ENCODE data around the gene POLA2.
A peak's percentile ranks its signal among the peaks of the same experiment; 100 is the strongest.

The POLA2 gene

DNA sequence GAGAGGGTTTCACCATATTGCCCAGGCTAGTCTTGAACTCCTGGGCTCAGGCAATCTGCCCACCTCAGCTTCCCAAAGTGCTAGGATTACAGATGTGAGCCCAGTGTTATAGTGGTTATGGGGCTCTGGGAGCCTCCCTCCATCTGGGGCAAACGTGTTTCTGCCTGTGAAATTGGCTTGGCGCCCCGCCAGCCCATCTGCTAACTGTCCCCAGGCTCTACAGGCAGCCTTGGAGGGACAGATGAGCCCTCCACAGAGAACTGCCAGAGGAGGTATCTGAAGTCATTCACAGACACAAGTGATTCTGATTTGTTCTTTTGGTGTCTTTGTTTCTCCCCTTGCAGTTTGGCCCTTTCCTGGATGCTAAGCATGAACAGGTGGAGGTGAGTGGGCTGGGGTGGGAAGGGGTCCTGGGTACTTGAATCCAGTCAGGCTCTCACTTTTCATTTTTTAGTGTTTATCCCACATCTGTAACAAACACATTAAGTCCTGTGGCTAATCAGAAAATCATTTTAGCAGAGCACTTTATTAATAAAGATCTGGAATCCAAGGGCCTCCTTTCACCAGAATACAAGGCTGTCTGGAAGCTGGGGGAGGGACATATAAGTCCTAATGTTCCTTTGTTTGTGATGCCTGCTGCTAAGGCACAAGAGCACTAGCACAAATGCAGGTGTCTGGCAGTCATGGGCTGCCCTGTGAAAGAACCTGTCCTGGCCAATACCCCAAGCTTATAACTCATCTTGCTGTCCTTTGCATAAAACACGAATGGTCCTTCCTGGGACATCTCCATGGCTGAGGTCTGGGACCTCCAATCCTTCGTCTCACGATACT, 27.2 kb downstream of the POLA2 start:
- DNase-seq, result no peak

DNA sequence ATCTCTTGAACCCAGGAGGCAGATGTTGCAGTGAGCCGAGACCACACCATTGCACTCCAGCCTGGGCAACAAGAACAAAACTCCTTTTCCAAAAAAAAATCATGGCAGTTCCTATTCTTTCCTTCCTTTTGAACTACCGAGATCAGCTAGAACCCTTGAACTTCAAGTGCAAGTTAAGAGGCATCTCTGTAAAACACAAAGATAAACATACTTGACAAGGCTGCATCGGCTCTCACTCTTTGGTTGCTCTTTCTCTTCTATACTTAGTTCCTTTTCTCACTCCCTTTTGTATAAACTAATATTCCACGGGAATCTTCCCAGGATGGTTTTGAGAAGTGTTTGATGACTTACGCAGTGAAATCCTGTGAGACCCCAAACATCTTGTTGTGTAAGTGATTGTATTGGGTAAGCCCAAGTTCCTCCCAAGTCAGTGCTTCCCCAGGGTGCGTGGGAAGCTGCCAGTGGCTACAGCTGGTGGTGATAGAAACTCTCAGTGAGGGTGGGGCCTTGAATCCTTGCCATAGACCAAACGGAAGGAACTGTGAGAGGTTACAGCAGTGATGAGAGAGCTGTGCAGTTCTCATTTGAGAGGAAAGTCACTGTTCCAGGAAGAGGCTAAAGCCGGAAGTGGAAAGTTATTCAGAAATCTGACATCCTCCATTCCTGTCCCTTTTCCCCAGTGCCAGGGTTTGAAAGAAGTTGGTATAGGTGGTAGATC, 28.8 kb downstream of the POLA2 start:
- DNase-seq, result peak; percentile 24

DNA sequence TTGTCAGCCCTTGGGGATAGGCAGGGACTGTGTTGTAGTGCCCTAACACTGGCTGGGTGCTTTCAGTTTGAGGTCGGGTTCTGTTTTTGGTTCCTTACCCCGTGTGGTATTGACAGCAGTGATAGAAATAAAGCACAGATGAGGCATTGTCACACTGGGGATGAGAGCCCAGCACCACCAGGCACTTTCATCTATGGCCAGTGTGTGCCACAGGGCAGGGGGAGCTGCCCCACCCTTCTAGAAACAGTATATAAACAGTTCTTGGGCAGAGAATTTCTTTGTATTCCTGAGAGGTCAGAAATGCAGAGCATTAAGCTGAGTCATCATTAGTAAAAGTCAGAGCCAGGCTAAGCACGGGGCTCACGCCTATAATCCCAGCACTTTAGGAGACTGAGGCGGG, 29.9 kb downstream of the POLA2 start:
- DNase-seq, result no peak

DNA sequence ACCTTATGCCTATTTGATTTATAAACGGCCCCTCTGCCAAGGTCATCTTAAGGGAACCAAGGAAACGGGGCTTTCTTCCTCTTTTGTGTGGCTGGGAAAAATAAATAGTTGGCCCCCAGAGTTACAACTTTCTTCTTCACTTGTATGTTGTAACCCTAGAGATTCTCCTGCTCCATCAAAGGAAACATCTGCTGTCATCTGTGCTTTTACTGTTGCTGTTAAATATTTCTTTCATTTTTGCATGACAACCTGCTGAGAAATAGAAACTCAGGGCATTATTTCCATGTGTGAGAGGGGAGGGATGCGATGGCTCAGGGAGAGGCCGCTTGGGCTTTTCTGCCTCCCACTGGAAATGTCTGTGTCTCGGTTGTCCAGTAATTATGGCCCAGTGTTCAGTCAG, 31.1 kb downstream of the POLA2 start:
- no peak for DNase-seq

DNA sequence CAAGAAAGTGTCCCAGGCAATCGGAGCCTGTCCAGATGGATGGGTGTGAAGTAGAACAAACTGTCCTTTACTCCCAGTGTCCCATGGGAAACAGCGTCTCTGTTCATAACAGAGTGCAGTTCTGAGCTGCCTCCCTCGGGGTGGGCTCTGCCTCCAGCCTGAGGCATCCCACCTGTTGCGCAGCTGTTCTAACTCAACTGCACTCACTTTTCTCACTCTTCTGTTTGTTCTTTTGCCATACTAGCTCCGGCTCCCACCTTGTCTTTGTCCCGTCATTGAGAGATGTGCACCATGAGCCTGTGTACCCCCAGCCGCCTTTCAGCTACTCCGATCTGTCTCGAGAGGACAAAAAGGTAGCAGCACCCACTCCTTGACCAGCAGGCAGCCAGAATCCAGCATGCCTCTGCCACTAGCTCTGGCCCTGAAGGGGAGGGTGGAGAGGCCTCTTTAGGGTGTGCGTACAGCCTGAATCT, 32.2 kb downstream of the POLA2 start:
- no peak for DNase-seq

DNA sequence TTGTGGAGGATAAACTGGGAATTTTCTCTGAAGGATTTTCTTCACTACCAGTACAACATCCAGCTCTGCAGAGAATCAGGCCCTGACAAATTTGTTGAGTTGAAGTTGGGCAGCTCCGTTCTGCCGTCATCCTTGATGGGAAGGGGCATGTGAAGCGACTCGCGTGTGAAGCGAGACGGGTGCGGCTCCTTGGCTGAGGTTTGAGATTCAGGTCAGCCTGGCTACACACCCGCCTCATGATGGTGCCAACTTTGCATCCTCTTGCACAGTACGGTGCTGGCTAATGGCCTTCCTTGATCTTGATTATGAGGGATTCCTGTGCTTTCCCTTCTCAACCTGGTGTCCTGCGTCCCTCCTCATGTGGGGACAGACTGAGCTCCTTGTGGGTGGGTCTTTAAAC, 33.2 kb downstream of the POLA2 start:
- DNase-seq, result no peak

DNA sequence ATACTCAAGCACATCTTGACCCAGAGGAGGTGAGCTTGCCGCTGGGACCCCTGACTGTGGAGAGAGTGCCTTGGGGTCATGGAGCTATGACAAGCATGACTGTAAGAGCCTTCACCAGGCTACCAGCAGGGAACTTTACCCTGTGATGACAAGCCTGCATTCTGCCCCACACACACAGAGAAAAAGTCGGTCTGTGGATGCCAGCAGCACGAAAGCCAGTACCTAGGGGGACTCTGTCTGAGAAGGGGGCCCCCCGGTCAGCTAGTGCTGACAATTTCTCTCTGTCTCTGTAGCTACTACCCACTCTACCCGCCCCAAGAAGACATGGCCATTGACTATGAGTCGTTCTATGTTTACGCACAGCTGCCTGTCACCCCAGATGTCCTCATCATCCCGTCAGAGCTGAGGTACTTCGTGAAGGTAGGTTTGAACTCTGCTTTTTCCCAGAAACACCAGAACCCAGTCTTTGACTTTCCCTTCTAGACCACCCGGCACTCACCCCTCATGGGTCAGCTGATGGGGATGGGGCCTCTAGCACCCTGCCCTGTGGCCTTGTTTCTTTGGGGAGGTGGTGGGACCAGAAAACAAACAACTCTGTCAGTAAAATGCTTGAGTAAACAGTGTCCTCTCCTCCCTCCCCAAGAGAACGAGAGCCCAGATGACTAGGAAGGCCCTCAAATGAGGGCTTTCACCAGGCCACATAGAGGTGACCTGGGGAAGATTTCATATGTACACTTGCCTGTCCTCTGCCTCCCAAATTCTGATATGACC, 34.0 kb downstream of the POLA2 start:
- DNase-seq, result no peak

DNA sequence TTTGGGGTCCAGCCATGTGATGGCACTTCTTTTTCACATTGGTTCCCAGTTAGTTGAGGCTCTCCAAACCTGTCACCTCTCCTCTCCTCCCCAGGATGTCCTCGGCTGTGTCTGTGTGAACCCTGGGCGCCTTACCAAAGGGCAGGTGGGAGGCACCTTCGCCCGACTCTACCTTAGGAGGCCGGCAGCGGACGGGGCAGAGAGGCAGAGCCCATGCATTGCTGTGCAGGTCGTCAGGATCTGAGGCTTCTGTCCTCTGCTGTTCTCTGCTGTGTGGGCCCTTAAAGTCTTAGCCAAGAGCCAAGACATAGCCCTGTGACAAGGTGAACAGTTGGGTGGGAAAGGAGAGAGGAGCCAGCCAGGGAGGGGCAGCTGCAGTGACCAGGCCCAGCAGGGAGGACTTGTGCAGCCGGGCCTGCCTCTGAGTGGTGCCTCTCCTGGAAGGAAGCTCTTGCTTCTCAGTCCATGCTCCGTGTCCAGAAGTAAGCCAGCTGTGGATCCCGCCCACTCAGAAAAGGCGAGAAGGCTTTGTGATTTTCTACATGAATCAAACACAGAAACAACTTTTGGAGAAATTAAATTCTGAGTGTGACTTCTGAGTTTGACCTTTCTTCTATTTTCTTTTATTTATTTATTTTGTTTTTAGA, 35.4 kb downstream of the POLA2 start:
- DNase-seq, result no peak

DNA sequence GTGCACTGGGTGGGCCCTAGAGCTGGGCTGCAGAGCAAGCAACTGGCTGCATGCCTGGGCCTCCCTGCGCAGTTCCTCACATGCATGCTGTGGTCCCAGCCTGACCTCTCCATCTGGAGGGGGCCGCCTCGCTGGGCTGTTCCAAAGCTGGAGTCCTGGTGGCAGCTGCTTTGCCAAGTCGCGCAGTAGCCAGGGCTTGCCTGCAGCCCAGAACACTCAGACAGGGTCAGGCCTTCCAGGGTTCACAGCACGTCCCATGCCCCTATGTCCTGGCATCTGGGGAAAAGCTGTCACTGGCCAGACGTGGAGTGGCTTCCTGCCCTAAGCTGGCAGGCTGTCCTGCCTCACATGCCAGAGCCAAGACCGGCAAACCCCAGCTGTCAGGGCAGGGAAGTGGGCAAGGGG, 36.4 kb downstream of the POLA2 start:
- no peak for DNase-seq

DNA sequence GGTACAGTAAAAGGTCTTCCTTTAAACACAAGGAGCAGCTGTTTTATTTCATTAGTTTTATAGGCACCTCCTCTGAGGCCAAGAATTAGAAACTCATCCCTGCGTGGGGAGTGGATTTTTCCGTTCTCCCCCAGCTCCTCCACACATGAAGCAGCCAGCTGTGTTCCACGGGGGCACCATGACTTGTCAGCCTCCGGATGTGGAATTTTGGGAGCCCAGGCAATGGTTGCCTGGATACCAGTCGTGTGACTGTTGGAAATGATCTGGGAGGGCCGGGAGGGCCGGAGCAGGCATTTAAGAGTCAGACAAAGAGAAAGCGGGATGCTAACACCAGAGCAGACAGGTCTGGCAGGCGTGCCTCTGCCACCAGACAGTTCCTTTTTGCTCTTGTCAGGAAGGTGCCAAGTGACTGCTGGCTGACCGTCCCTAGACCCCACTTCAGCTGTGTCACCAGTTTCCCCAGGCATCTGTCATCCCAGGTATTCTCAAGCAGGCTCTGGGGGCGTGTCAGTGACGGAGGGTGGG, 37.0 kb downstream of the POLA2 start:
- DNase-seq, result no peak

DNA sequence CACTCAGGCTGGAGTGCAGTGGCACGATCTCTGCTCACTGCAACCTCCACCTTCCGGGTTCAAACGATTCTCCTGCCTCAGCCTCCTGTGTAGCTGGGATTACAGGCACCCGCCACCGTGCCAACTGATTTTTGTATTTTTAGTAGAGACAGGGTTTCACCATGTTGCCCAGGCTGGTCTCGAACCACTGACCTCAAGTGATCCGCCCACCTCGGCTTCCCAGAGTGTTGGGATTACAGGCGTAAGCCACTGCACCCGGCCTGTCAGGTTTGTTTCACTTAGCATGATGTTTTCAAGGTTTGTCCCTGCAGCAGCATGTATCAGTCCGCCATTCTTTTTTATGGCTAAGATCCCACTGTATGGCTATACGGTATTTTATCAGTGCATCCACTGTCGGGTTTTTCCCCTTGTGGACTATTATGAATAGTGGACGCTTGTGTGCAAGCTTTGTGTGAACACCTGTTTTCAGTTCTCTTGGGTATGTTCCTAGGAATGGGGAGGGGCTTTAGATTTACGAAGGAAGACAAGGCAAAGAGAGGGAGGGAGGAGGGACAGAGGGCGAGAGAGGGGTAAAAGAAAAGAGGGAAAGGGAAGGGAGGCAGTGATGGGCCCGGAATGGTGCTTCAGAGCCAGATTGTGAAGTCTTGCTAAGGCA, 39.0 kb downstream of the POLA2 start:
- DNase-seq, result no peak

DNA sequence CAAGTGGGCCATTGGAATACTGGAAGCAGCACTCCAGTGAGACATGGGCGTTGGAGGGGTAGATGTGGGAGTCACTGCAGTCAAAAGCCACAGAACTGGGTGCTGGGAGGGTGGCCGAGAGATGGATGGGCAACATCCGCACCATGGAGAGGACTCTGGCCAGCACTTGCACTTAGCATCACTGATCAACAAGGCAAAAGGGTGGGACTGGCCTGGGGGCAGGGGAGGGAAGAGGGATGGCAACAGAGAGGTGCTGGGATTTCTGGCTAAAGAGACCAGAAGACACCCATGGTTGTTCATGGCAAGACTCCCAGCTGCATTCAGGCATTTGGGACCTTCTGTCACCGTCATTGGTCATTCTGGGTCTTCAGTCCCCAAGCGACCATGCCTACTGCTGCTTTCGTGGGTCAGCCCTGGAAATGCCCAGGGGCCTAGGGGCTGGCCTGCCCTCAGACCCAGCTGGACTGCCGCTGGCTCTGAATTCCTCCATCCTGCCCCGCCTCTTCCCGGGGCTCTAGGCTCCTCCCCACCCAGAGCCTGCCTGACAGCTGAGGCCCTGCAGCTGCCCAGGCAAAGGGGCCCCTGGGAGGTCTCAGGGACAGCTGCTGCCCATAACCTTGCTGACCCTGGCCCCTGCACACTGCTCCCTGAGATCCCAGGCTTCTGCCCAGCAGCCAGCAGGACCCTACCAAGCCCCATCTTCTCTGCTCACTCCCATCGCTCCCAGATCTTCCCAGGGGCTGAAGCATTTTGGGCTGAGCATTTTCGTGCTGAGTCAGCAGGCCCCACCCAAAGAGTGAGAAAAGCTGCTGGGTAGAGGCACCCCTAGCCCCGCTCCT, 39.9 kb downstream of the POLA2 start:
- DNase-seq, result no peak

DNA sequence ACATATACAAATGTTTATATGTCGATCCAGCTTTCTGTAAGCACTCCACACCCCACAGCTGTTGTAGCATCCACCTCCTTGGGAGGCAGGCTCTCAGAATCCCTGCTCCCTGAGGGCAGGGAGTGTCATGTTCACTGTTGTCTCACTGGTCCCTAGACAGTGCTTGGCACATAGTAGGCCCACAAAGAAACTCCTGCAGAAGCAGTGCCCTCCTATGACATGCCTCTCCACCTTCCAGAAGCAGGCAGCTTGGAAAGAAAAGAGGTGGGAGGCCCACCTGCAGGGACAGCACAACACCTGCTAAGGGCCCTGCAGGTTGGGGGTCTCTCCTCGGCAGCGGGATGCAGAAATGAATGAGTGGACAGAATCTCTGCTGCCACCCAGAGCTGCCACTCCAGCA, 41.8 kb downstream of the POLA2 start:
- DNase-seq, result no peak

DNA sequence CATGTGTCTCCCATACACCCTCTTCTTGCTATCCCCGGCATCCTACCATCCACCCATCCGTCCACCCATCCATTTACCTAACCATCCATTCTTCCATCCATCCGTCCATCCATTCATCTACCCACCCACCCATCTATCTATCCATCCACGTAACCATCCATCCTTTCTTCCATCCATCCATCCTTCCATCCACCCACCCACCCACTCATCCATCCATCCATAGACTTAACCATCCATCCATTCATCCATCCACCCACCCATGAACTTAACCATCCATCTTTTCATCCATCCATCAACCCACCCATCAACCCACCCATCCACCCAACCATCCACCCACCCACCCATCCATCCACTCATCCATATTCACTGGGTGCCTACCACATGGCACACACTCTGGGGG, 42.3 kb downstream of the POLA2 start:
- DNase-seq, result no peak

DNA sequence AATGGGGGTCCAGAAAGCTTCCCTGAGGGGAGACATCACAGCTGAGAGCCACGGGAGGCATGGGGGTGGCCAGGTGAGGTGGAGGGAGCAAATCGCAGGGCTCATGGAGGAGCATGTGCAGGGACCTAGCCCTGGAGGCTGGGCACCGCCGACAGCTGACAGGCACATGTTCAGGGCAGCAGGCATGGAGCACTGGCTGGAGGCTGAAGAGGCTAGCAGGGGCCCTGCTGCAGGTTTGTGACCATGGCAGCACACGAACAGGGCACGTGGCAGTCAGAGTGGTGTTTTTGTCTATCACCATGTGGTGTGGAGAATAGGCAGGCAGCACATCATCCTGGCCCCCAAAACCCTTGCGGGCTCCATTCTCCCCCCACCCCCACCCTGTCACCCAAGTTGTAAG, 42.9 kb downstream of the POLA2 start:
- DNase-seq, result no peak

DNA sequence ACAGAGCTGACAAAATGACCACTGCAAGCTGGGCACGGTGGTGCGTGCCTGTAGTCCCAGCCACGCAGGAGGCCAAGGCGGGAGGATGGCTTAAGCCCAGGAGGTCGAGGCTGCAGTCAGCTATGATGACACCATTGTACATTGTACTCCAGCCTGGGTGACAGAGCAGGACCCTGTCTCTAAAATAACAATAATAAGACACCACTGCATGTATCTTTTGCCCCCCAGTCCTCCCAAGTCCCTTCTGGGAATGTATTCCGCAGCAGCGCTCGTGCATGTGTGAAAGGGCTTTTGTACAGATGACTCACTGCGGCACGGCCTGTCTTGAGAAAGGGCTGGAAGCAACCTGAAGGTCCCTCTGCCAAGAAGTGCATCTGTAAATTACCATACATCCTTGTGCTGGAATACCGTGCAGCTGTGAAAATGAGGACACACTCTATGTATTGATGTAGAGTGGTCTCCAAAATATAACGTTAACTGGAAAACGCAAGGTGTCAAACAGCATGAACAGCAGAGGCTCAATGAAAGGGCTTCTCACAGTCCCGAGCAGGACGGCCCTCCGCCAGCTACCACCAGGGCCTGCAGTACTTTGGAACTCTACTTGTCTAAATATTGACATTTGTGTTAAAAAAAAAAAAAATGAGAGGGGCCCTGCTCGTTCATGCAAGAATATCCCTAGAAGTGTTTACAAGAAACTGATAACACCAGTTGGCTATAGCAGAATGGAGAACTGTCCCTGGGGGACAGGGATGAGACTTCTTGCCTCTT, 43.9 kb downstream of the POLA2 start:
- no peak for DNase-seq

DNA sequence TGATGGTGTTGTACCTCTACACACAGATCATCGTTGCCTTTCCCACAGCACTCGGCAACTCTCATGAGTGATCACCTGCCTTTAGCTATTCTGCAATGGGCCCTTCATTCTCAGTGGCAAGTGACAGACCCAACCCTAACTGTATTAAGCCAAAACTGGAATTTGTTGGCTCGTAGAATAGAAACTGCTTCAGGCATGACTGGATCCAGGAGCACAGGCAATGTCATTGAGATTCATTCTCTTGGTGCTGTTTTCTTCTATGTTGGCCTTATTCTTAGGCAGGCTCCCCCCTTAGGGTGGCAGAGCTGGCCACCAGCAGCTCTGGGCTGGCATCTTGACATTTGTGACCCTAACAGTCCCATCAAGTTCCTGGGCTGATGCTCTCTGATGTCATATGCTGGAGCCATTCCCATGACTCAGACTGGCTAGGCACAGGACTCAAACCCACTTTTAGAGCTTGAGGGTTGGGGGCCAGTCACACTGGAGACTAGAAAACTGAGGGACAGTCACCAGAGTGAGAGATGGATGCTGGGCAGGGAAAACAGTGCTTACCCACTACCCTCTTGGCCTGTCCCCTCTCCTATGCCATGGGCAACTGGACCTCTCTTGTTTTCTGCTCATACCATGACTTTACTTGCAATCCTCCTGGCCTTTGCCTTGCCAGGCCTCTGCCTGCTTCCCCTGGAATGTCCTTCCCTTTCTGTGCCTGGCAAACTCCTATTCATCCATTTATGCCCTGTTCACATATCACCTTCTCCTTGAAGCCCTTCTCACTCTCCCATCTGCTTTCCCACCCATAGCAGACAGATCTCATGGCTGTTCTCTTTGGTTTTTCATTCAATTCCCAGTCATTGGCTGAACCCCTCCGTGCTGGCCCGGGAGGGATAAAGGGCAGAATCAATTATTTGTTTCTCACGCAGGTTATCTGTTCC, 45.8 kb downstream of the POLA2 start:
- DNase-seq, result no peak

DNA sequence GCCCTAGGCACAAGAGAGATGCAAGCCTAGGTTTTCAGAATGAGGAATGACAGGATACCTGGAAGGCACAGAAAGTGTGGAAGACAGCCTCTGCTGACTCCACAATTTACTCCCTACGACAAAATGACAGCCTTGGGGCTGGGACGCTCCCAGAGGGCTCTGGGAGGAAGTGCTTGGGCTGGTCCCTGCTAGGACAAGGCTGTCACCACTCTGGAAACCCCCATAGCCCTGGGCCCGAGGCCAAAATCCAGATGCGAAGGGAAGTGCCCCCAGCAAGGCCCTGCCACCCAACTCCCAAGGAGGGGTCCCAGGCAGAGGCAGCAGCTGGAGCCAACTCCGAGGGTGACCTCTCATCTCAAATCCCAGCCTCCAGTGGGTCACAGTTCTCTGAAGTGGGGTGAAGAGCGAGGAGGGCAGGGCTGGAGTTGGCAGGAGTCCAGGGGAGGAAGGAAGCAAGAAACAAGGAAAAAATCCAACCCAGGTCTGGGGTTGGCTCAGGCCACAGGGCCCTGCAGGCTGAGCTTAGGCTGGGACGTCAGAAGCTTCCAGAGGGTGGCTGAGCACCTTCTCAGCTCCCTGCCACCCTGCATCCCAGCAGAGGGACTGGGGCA, 46.6 kb downstream of the POLA2 start:
- DNase-seq, result peak; percentile 7

DNA sequence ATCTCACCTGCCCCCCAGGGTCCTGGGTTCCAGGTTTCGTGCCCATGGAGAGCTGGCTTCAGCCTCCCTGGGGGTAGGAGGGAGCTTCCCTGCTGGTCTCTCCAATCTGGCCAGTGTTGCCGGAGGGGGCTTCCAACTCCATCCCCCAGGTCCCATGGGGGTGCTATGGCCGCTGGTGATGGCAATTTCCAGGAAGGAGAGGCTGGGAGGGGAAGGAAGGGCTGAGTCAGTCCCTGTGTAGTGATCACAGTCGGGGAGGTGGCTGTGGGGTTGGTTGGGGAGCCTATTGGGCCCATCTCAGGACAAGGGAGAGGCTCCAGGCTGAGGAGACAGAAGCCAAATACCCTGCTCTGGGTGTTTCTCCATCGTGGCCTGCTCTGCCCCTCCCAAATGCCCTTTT, 47.2 kb downstream of the POLA2 start:
- no peak for DNase-seq

All from CD4-positive, alpha-beta T cell treated with Interleukin-17A for 1 hour (primary cell).